IPS-NIHi11 (cell line): Measurements from ENCODE around the gene SLC44A5.
A peak's percentile ranks its signal among the peaks of the same experiment; 100 is the strongest.
"Not testable (repeated sequence)": the region's sequence is repeated elsewhere in the genome, so short reads cannot be mapped to it uniquely, and the experiment has no call there.

Experiments used
- DNase-seq: peaks from one replicate; pipeline ENCODE4 v3.0.0; 2012; ENCODE audit warnings: mixed read lengths, low spot score

SLC44A5 gene

DNA sequence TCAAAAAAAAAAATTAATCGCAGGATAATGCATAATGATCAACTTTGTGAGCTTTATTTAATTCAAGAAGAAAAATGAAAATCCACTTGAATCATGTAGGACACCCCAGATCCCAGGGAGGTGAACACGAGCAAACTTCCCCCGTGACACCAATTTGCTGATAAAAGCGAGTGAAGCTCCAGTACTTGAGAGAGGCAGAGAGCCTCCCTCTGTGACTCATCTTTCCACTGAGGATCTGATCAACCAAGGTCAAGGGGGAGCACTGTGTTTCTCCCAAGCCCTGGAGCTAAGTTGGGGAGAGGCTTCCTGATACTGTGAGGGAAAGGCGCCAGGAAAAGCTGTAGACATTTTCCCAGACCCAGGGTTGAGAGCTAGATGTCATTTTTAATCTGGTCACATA, 160.9 kb downstream of the SLC44A5 start:
- DNase-seq, result no peak

DNA sequence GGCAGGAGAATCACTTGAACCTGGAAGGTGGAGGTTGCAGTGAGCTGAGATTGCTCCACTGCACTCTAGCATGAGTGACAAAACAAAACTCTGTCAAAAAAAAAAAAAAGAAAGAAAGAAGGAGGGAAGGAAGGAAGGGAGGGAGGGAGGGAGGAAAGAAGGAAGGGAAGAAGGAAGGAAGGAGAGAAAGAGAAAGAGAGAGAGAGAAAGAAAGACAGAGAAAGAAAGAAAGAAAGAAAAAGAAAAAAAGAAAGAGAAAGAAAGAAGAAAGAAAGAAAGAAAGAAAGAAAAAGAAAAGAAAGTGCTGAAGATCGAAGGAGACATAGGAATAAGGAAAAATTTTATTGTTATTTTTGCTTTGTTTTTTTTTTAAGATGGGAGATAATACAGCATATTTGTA, 166.7 kb downstream of the SLC44A5 start:
- DNase-seq, result no peak

DNA sequence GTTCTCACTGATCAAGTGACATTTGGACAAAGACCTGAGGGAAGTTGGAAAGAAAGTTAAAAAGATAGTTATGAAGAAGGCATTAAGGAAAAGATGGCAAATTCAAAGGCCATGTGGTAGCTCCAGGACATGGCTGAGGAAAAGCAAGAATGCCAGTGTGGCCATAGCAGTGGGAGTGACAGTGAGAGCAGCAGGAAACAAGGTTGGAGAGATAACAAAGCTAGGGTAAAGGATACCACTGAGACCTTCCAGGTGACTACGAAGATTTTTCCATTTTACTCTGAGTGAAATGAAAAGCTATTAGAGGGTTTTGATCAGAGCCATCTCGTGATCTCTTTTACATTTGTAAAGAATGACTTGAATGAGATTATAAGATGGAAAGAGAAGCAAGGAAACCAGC, 170.6 kb downstream of the SLC44A5 start:
- no peak for DNase-seq

DNA sequence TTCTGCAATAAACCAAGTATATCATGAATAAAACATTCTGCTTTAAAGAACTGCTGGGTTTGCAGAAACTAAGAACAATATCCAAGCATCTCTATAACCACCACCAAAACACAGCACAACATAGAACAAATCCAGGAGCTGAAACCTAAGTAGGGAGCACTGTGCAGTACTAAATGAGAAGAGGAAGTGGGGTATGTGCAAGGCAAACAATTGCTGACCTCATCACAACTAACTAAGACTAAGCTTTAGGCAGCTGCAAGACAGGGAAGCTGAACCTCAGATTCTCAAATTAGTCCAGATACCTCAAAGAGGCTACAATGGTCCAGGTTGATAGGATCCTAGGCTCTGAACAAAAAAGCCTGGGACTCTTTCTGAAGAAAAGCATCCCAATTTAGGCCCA, 172.6 kb downstream of the SLC44A5 start:
- DNase-seq, result no peak

DNA sequence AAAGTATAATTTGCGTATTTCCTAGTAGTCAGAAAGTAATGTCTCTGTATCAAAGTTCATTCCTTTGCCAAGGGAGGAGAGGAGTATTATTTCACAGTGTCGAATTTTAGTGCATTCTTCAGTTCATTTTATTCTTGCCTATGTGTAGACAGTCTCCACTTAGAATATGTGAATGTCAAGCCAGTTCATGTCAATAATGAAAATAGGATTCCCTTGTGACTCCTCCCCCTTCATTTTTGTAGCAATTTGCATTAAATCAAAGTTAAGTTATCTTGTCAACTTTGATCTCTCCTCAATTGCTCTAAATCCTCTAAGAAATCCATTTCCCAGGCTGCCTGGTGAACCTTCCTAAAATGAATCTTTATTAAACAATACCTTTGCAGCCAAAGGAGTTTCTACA, 179.1 kb downstream of the SLC44A5 start:
- no peak for DNase-seq

DNA sequence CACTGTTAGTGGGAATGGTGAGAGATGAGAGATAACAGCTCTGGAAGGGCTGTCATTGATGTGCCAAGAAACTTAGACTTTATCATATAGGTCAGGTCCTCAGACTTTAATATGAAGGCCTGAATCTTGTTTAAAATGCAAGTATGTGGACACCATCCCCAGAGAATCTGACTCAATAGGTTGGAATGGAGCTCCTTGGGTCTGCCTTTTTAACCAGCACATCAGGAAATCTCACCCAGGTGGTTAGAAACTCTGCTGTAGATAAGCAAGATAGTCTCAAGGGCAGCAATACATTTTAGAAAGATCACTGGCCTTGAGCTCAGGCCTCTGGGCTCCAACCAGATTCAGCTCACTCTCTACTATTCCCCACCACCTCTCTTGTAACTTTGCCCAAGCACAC, 180.4 kb downstream of the SLC44A5 start:
- DNase-seq, result no peak

DNA sequence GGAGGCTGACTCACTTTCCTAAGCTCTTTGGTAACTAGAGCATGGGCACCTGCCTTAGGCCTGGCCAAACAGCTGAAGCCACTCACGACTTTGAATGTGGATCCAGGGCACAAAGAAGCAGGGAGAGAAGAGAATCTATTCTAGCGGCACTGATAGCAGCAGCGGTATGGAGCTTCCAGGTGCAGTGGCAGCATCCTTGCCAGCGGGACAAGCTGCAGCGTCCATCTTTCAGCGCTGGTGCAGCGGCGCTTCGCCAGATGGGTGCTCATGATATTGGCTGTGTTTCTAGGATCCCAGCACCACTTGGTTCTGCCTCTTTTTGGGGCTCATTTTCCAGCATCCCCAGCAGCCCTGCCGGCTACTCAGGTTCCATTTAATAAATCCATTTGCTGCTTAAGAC, 184.2 kb downstream of the SLC44A5 start:
- no peak for DNase-seq

DNA sequence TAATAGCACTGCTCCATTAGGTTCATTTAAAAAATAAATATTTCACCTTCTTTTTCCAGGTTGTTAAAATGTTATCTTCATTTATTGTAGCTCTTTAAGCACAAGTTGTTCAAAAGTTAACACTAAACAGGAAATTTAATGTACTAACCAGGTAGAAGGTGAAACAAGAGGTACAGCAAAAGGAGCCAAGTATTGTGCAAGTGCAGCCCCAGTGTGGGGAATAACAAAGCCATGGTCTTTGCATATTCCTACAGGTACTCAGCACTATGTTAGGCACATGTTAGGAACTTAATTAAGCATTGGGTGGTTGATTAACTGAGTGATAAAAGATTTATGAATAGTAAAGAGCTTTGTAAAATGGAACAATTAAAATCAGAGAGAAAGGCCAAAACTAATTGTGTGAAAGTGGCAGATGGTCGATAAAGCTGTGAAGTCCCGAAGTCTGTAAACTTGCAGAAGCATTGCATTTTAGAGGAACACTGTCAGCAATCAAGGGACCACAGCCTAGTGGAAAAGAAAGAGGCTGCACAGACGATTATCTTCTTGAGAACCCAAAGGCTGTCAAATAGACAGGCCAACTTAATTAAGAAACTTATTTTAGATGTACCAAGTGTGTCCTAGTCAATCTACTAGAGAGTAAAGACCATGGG, 185.8 kb downstream of the SLC44A5 start:
- no peak for DNase-seq

DNA sequence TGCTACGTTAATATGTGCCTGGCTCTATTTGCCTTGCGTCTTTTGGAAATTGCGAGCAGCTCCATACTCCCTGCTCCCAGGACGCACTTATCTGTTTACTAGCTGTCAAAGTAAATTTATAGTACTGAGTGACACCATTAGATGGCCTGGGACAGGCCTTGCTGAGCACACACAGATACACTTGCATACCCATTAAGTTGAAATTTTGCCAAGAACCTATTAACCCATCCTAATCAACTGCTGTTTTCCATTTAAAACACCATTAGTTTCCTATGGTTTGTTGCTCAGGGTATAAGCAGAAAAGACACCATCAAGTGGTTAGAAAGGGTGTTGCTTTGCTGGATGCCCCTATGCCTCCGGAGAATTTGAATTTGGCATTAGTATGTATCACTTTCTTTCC, 187.3 kb downstream of the SLC44A5 start:
- peak; percentile 20 for DNase-seq

DNA sequence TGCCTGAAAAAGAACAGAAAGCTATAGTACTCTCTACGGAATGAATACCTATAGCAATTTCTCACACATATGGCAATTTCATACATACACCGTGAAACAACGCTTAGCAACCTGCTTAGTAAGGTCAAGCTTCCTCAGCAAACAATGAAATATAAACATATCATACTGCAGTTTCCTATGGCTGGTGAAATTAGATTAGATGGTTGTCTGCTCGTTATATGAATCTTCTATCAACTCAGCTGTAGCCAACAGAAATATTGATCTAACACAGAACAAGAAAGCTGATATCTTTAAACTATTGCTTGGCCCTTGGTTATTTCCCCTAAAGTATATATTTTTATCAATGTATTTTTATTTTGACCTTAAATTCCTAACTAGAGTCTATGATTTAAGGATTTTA, 187.8 kb downstream of the SLC44A5 start:
- DNase-seq, result no peak

DNA sequence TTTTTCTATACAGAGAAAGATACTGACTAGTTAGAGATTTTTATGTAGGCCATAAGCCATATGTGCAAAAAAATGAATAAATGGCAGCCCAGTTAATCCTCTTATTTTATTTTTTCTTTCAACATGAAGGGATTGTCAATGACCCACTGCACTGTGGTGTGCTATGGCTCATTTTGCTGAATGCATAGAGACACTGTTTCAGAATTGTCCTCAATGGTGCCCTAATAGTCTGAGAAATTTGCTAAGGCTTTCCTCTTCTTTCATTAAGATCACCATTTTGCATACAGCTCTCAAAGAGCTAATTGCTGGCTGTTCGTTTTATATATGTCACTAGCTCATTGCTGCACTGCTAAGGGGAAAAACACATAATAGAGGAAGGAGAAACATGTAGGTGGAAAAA, 189.5 kb downstream of the SLC44A5 start:
- no peak for DNase-seq

DNA sequence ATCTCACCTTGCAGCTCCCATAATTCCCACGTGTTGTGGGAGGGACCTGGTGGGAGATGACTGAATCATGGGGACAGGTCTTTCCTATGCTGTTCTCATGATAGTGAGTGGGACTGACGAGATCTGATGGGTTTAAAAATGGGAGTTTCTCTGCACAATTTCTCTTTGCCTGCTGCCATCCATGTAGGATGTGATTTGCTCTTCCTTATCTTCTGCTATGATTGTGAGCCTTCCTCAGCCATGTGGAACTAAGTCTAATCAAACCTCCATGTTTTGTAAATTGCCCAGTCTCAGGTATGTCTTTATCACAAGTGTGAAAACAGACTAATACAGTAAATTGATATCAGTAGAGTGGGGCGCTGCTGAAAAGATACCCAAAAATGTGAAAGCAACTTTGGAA, 195.7 kb downstream of the SLC44A5 start:
- no peak for DNase-seq

DNA sequence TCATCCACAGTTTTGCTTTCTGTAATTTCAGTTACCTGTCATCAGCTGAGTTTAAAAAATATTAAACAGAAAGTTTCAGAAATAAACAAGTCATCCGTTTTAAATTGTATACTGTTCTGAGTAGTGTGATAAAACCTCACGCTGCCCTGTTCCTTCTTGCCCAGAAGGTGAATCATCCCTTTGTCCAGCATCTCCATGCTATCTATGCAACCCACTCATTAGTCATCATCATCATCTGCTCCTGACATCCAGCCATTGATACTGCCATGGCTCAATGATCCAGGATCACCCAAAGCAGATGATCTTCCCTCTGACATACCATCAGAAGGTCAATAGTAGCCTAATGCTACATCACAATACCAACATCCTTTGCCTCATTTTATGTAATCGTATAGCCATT, 198.3 kb downstream of the SLC44A5 start:
- DNase-seq, result no peak

DNA sequence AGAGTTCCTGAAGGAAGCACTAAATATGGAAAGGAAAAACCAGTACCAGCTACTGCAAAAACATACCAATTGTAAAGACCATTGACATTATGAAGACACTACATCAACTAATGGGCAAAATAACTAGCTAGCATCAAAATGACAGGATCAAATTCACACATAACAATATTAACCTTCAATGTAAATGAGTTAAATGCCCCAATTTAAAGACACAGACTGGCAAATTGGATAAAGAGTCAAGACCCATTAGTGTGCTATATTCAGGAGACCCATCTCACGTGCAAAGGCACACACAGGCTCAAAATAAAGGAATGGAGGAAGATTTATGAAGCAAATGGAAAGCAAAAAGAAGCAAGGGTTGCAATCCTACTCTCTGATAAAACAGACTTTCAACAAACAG, 206.2 kb downstream of the SLC44A5 start:
- DNase-seq, result not testable (repeated sequence)

DNA sequence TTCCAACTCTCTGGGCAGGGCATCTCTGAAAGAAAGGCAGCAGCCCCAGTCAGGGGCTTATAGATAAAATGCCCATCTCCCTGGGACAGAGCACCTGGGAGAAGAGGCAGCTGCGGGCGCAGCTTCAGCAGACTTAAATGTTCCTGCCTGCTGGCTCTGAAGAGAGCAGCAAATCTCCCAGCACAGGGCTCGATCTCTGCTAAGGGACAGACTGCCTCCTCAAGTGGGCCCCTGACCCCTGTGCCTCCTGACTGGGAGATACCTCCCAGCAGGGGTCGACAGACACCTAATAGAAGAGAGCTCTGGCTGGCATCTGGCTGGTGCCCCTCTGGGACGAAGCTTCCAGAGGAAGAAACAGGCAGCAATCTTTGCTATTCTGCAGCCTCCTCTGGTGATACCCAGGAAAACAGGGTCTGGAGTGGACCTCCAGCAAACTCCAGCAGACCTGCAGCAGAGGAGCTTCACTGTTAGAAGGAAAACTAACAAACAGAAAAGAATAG, 207.7 kb downstream of the SLC44A5 start:
- not testable (repeated sequence) for DNase-seq

DNA sequence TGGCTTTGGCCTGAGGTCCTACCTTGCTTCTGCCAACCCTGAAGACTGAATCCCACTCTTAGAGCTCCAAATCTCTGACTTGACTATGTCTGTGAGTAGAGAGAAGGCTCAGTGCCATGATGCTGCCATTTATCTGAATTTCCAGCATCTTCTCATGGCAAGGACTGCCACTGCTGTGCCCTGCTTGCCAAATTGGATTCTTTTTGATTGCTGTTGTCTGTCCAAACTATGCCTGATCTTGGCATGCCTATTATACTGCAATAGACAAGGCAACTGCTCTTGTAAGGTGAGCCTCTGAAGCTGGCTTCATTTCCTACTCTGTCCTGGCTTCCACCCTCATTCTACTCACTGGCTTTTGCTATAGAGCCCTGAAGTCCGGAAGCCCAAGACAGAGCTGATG, 210.2 kb downstream of the SLC44A5 start:
- DNase-seq, result no peak

DNA sequence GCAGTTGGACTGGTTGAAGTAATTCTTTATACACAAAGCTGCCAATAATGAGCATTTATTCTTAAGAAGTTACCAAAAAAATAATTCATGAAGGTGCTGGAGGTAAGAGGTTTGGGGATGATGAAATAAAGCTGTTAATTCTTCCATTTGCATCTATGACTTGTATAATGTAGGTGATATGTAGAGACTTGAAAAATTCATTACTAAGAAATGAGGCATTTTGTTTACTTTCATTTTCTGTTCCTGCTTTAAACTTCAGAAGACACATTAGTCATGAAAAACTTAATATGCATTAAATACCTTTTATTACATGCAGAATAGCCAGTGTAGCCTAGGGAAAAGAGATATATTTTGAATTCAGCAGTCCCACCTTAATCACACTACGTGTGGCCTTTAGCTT, 214.2 kb downstream of the SLC44A5 start:
- DNase-seq, result no peak

DNA sequence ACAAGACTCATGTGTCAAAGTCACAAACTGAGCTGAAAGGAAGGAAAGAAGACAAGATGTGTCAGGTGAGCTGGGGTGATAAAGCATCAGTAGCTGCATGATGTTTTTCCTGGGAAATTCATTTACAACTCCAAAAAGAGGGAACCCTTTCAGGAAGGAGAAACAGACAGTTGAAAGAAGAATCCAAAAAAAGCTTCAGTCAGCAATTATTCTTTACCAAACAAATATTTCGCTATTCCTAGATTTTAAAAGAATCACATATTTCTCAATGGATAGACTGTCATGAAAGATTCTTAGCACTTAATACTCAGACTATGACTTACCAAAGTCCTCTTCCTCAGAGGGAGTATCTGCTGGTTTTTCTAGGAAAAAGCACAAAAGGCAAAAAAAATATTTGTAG, 214.7 kb downstream of the SLC44A5 start:
- DNase-seq, result no peak

DNA sequence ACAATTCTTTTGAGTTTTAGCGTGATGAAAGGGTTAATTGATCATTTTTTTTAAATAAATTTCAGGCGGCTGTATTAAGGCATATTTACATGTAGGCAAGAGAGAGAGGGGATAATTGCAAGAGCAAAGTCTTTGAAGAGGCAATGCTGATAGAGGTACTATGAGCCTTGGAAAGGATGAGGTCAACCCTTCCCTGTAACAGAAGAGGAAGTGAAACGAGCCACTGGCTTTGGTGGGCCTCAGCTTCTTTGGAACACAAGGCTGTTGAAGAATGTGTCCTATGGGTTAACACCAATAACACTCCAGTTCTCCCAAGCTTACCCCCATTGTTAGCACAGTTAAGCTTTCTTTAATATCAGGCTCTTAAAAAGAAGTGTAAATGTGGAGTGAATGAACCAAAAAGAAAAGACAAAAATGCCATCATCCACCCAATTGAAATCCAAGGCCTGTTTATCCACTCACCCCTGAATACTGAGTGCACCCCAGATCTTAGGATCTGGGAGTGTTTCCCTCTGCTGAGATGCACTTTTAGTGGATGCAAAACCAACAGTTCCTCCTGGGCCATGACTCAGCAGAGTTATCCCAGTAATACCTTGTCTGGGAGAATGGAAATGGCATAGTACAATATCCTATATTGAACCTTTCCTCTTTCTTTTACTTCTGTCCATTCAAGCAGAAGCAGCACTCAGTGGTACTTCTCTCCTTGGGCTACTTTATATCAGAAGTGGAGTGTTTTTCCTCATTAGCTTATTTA, 216.4 kb downstream of the SLC44A5 start:
- no peak for DNase-seq

DNA sequence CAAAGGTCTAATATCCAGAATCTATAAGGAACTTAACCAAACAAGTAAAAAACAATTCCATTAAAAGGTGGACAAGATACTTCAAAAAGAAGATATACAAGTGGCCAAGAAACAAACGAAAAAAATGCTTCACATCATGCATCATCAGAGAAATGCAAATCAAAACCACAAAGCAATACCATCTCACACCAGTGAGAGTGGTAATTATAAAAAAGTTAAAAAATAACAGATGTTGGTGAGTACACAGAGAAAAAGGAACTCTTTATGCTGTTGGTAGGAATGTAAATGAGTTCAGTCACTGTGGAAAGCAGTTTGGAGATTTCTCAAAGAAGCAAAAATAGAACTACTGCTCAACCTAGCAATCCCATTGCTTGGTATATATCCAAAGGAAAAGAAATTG, 218.6 kb downstream of the SLC44A5 start:
- no peak for DNase-seq

DNA sequence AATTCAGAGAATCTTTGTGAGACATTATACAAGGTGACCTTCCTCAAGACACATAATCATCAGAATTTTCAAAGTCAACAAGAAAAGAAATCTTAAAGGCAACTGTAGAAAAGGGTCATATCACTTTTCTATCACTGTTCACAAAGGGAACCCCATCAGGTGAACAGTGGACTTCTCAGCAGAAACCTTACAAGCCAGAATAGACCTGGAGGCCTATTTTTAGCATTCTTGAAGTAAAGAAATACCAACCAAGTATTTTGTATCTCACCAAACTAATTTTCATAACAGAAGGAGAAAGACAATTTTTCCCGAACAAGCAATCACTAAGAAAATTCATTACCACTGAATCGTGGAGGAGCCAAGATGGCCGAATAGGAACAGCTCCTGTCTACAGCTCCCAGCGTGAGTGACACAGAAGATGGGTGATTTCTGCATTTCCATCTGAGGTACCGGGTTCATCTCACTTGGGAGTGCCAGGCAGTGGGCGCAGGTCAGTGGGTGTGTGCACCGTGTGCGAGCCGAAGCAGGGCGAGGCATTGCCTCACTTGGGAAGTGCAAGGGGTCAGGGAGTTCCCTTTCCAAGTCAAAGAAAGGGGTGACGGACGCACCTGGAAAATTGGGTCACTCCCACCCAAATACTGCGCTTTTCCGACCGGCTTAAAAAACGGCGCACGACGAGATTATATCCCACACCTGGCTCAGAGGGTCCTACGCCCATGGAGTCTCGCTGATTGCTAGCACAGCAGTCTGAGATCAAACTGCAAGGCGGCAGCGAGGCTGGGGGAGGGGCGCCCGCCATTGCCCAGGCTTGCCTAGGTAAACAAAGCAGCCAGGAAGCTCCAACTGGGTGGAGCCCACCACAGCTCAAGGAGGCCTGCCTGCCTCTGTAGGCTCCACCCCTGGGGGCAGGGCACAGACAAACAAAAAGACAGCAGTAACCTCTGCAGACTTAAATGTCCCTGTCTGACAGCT, 235.2 kb downstream of the SLC44A5 start:
- DNase-seq, result not testable (repeated sequence)

DNA sequence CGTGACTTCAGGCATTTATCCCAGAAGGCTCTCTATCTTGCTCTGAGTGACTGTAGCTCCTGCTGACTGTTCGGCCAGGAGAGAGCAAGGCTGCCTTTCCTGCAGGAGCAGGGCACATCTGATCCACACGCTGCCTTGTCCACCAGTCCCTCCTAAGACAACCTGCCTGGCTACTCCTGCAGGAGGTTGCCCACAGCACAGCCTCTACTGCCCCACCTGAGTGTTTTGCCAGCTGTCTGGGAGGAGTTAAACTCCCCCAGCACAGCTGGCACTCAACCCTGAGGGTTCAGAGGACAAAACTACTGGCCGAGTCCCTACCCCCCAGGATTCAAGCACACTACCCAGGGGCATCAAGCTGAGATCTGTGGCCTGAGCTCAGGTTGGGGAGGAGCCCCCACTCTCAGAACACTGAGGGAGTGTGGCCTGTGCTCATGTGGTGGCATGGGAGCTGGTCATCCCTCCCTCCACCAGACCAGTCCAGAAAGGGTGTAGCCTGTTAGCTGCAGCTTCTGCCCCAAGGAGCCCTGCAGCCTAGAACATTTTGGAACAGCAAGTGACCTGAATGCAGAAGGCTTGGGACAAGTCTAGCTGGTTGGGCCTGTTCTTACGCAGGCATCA, 237.3 kb downstream of the SLC44A5 start:
- DNase-seq, result no peak
